ENCODE measurements around the gene LIMD2. TPM values are rescaled to one million over a fixed set of nuclear protein-coding genes. Genes with fewer than 3 reads are reported as not detected.

The LIMD2 gene
- total RNA-seq, 1 donor from 2014 or later, result 421 TPM

GRCh38 chr17:63692195-63692816 is 7.6 kb downstream of the LIMD2 start:
- POLR2A ChIA-PET, result interaction anchor here (0.6 to 10.0 kb wide), 3 partner anchors 71 to 81 kb away, joined by 3 to 108 read pairs (median 11); partner anchors contain the start of genes CCDC47, DDX42 and MAP3K3

GRCh38 chr17:63689479-63689878 is 10.4 kb downstream of the LIMD2 start:
- intact Hi-C loops (cut with micrococcal nuclease), result no loop called here
- Mint-ChIP-seq H3K9me3 (no peaks in the 10 kb centered on the region), H3K4me1 (peaks cover 20% of the 10 kb centered on the region), H3K36me3 (ENCODE audit: low read depth) (peaks cover 80% of the 10 kb centered on the region), H3K4me3 (no peak overlapping the region), H3K27ac (no peak overlapping the region), H3K27me3 (no peaks in the 10 kb centered on the region)
- ATAC-seq (ENCODE audit: low read depth), result no peak
- ChIA-PET CTCF (no interaction called here), POLR2A (interaction anchor here (0.5 to 0.6 kb wide), 2 partner anchors 87 to 241 kb away, joined by 6 to 7 read pairs; no protein-coding TSS in a partner anchor)
- DNase-seq, result no peak
- TF ChIP-seq CTCF (IDR thresholded peaks at IDR 0.05), result no peak

More at GRCh38 chr17:63692195-63692816, 7.6 kb downstream of the LIMD2 start:
- H3K9me3 Mint-ChIP-seq, result no peaks in the 10 kb centered on the region
- peaks cover 48% of the 10 kb centered on the region for H3K4me1 Mint-ChIP-seq
- no peaks in the 10 kb centered on the region for H3K27me3 Mint-ChIP-seq
- H3K4me3 Mint-ChIP-seq, result no peak overlapping the region
- ATAC-seq (ENCODE audit: low read depth) (no peak), DNase-seq (no peak)
- H3K36me3 Mint-ChIP-seq (ENCODE audit: low read depth), result peaks cover 79% of the 10 kb centered on the region
- intact Hi-C loops (cut with micrococcal nuclease), result no loop called here
- CTCF ChIA-PET, result interaction anchor here (0.8 kb wide), 1 partner anchor 17 kb away, joined by 3 read pairs; no protein-coding TSS in a partner anchor
- no peak for TF ChIP-seq CTCF (IDR thresholded peaks at IDR 0.05)
- peak overlapping the region; percentile 57 for H3K27ac Mint-ChIP-seq

- POLR2A ChIA-PET, result interaction anchor here (0.5 to 1.4 kb wide), 4 partner anchors 10 to 240 kb away, joined by 3 to 7 read pairs (median 6); no protein-coding TSS in a partner anchor
- Mint-ChIP-seq H3K27me3 (no peaks in the 10 kb centered on the region), H3K9me3 (no peaks in the 10 kb centered on the region), H3K4me1 (peaks cover 13% of the 10 kb centered on the region), H3K4me3 (no peak overlapping the region), H3K27ac (peak overlapping the region; percentile 47), H3K36me3 (ENCODE audit: low read depth) (peaks cover 82% of the 10 kb centered on the region)
- intact Hi-C loops (cut with micrococcal nuclease), result no loop called here
- TF ChIP-seq CTCF (IDR thresholded peaks at IDR 0.05), result no peak
- CTCF ChIA-PET, result interaction anchor here (0.9 kb wide), 1 partner anchor 22 kb away, joined by 3 read pairs; no protein-coding TSS in a partner anchor
- ATAC-seq (ENCODE audit: low read depth), result no peak
- DNase-seq, result no peak
Observed at GRCh38 chr17:63688396-63689020, 11.4 kb downstream of the LIMD2 start.

- ATAC-seq (ENCODE audit: low read depth) (no peak), DNase-seq (no peak)
- intact Hi-C loops (cut with micrococcal nuclease), result no loop called here
- ChIA-PET CTCF (no interaction called here), POLR2A (interaction anchor here (1.8 kb wide), 1 partner anchor 9 kb away, joined by 6 read pairs; no protein-coding TSS in a partner anchor)
- H3K27me3 Mint-ChIP-seq, result no peaks in the 10 kb centered on the region
- no peak for TF ChIP-seq CTCF (IDR thresholded peaks at IDR 0.05)
- peaks cover 3% of the 10 kb centered on the region for H3K4me1 Mint-ChIP-seq
- peaks cover 3% of the 10 kb centered on the region for H3K9me3 Mint-ChIP-seq
- peaks cover 84% of the 10 kb centered on the region for H3K36me3 Mint-ChIP-seq (ENCODE audit: low read depth)
- H3K27ac Mint-ChIP-seq, result no peak overlapping the region
- H3K4me3 Mint-ChIP-seq, result no peak overlapping the region
Observed at GRCh38 chr17:63686138-63686685, 13.7 kb downstream of the LIMD2 start.

- H3K27me3 Mint-ChIP-seq, result no peaks in the 10 kb centered on the region
- peaks cover 3% of the 10 kb centered on the region for H3K4me1 Mint-ChIP-seq
- H3K36me3 Mint-ChIP-seq (ENCODE audit: low read depth), result peaks cover 83% of the 10 kb centered on the region
- TF ChIP-seq CTCF (IDR thresholded peaks at IDR 0.05), result no peak
- CTCF ChIA-PET, result no interaction called here
- intact Hi-C loops (cut with micrococcal nuclease), result no loop called here
- DNase-seq (no peak), ATAC-seq (ENCODE audit: low read depth) (no peak)
- H3K9me3 Mint-ChIP-seq, result peaks cover 3% of the 10 kb centered on the region
- POLR2A ChIA-PET, result interaction anchor here (1.8 kb wide), 1 partner anchor 10 kb away, joined by 6 read pairs; no protein-coding TSS in a partner anchor
- no peak overlapping the region for H3K27ac Mint-ChIP-seq
- H3K4me3 Mint-ChIP-seq, result no peak overlapping the region
Observed at GRCh38 chr17:63685578-63685977, 14.3 kb downstream of the LIMD2 start.

Measured in activated B cell treated with CpG ODN at 0.5 μM for 24 hours (primary cell).